HCT116 (cell line): ENCODE data around the gene AAK1. TPM values are rescaled to one million over a fixed set of nuclear protein-coding genes. Genes with fewer than 3 reads are reported as not detected.
A peak's percentile ranks its signal among the peaks of the same experiment; 100 is the strongest.

Experiments used
- ATAC-seq: fragments of 200-7000 bp; cut with Tn5 transposase; 2 replicates; pipeline ENCODE4 v1.9.1; 2020; ENCODE audit warnings: mild to moderate bottlenecking, moderate library complexity
- BruUV-seq: library from RNA; stranded (reverse); fragments of 400-500 nt; replicated peaks from 2 replicates; lab custom pipeline; 2021; lab: Mats Ljungman, UMichigan
- CTCF ChIA-PET: fragments of 300-600 bp; sonication (Branson Sonifier 250); formaldehyde crosslinking; loops from one replicate; lab custom pipeline; 2021; ENCODE audit warnings: antibody characterized with exemption; lab: Charles Lee
- POLR2A ChIA-PET: fragments of 300-600, 350-600 bp; sonication (Branson Sonifier 250); formaldehyde crosslinking; loops from one replicate; lab custom pipeline; 2021; ENCODE audit warnings: antibody characterized with exemption; lab: Charles Lee
- RAD21 ChIA-PET, 2 experiments: fragments of 300-600 bp; sonication (Branson Sonifier 250); formaldehyde crosslinking; loops; one replicate each; lab custom pipeline; 2023; ENCODE audit warnings: low total read pairs in 2 of 2; ENCODE audit not compliant: uncharacterized antibody in 2 of 2, unreplicated experiment in 2 of 2, low non-redundant PET in 1 of 2; lab: Charles Lee
- DNase-seq: peaks from one replicate; pipeline ENCODE4 v3.0.0-alpha.2; 2010; ENCODE audit warnings: low read depth, low spot score
- H2AFZ ChIP-seq: fragments of 200-600 bp; shearing (Covaris generic), sonication (generic); 2 replicates; pipeline ENCODE4 v1.6.1; 2017; ENCODE audit warnings: low read depth, mixed run types, mixed read lengths, antibody characterized with exemption, low read length; ENCODE audit not compliant: poor library complexity, severe bottlenecking
- H3K27ac ChIP-seq: 2 replicates; pipeline ENCODE4 v1.5.1; 2012; ENCODE audit warnings: low read depth, low read length
- H3K27me3 ChIP-seq: fragments of 200-600 bp; sonication (generic); 2 replicates; pipeline ENCODE4 v1.6.1; 2016; ENCODE audit warnings: mixed run types, low read length, mixed read lengths; ENCODE audit not compliant: insufficient read depth
- H3K36me3 ChIP-seq, 2 experiments: fragments of 200-500 bp in 1 of 2; fragments of 200-600 bp in 1 of 2; sonication (Bioruptor generic) in 1 of 2; sonication (generic) in 1 of 2; 2 replicates each; pipeline versions ENCODE4 v1.5.1 to v1.6.1; 2014 to 2016; ENCODE audit warnings: low read length in 2 of 2, inconsistent platforms in 1 of 2, mixed read lengths in 1 of 2, mixed run types in 1 of 2; ENCODE audit not compliant: insufficient read depth in 2 of 2, control insufficient read depth in 1 of 2
- H3K4me1 ChIP-seq, 2 experiments: fragments of 200-600 bp in 1 of 2; sonication (generic) in 1 of 2; 2 replicates each; pipeline versions ENCODE4 v1.5.1 to v1.6.1; 2012 to 2017; ENCODE audit warnings: low read length in 2 of 2, inconsistent platforms in 1 of 2, mild to moderate bottlenecking in 1 of 2, mixed read lengths in 1 of 2, mixed run types in 1 of 2, moderate library complexity in 1 of 2; ENCODE audit not compliant: insufficient read depth in 2 of 2, control insufficient read depth in 1 of 2
- H3K4me2 ChIP-seq: fragments of 200-600 bp; sonication (generic); 2 replicates; pipeline ENCODE4 v1.6.1; 2017; ENCODE audit warnings: mixed run types, low read length, mixed read lengths
- H3K4me3 ChIP-seq, 2 experiments: fragments of 200-600 bp in 1 of 2; sonication (generic) in 1 of 2; replicated peaks in 1 of 2; 2 replicates each; pipeline ENCODE4 v1.5.1; 2011 to 2016; ENCODE audit warnings: low read length in 2 of 2, control low read depth in 1 of 2, low read depth in 1 of 2, mild to moderate bottlenecking in 1 of 2, mixed read lengths in 1 of 2, mixed run types in 1 of 2
- H3K79me2 ChIP-seq: fragments of 200-600 bp; sonication (generic); 2 replicates; pipeline ENCODE4 v1.6.1; 2017; ENCODE audit warnings: mild to moderate bottlenecking, mixed run types, low read length, moderate library complexity, mixed read lengths; ENCODE audit not compliant: insufficient read depth
- H3K9ac ChIP-seq: fragments of 200-600 bp; sonication (generic); 2 replicates; pipeline ENCODE4 v1.6.1; 2016; ENCODE audit warnings: low read length, mixed read lengths
- H3K9me2 ChIP-seq: fragments of 200-600 bp; sonication (generic), shearing (Covaris generic); 2 replicates; pipeline ENCODE4 v1.6.1; 2017; ENCODE audit warnings: mixed run types, mild to moderate bottlenecking, moderate library complexity; ENCODE audit not compliant: insufficient read depth
- H3K9me3 ChIP-seq, 2 experiments: fragments of 200-500 bp in 1 of 2; fragments of 200-600 bp in 1 of 2; sonication (Bioruptor generic) in 1 of 2; sonication (generic) in 1 of 2; 2 replicates each; pipeline ENCODE4 v1.6.1; 2014 to 2017; ENCODE audit warnings: low read length in 2 of 2, mixed read lengths in 2 of 2, inconsistent platforms in 1 of 2, low read depth in 1 of 2, mild to moderate bottlenecking in 1 of 2, mixed run types in 1 of 2, moderate library complexity in 1 of 2; ENCODE audit not compliant: control insufficient read depth in 1 of 2, insufficient read depth in 1 of 2
- H4K20me1 ChIP-seq: fragments of 200-600 bp; sonication (generic), shearing (Covaris generic); 2 replicates; pipeline ENCODE4 v1.6.1; 2017; ENCODE audit warnings: mixed run types, mild to moderate bottlenecking, moderate library complexity; ENCODE audit not compliant: insufficient read depth
- CBX3 ChIP-seq: IDR thresholded peaks from 2 replicates; pipeline ENCODE4 v1.6.1; 2012; ENCODE audit warnings: low read depth
- CEBPB ChIP-seq: IDR thresholded peaks from 2 replicates; pipeline ENCODE4 v1.6.1; 2012; ENCODE audit warnings: low read depth
- ELF1 ChIP-seq: IDR thresholded peaks from 2 replicates; pipeline ENCODE4 v1.6.1; 2012; ENCODE audit warnings: low read depth, borderline replicate concordance
- EZH2 ChIP-seq: fragments of 200-600 bp; sonication (generic); IDR thresholded peaks from 2 replicates; pipeline ENCODE4 v1.6.1; 2017; ENCODE audit warnings: antibody characterized with exemption, mixed run types
- FOSL1 ChIP-seq: IDR thresholded peaks from 2 replicates; pipeline ENCODE4 v1.6.1; 2012; ENCODE audit warnings: low read depth
- POLR2A ChIP-seq: IDR thresholded peaks from 2 replicates; pipeline ENCODE4 v1.7.0; 2011; ENCODE audit warnings: borderline replicate concordance; ENCODE audit not compliant: insufficient read depth, insufficient read length; ENCODE audit errors: extremely low read depth
- RAD21 ChIP-seq: IDR thresholded peaks from 2 replicates; pipeline ENCODE4 v1.6.1; 2012; ENCODE audit warnings: low read depth, mild to moderate bottlenecking
- REST ChIP-seq: IDR thresholded peaks from 2 replicates; pipeline ENCODE4 v1.6.1; 2012; ENCODE audit warnings: low read depth
- SIN3A ChIP-seq: IDR thresholded peaks from 2 replicates; pipeline ENCODE4 v1.6.1; 2012; ENCODE audit warnings: low read depth
- SP1 ChIP-seq: IDR thresholded peaks from 2 replicates; pipeline ENCODE4 v1.6.1; 2012; ENCODE audit warnings: low read depth
- YY1 ChIP-seq: IDR thresholded peaks from 2 replicates; pipeline ENCODE4 v1.6.1; 2011; ENCODE audit warnings: low read length, low read depth, moderate library complexity, mild to moderate bottlenecking; ENCODE audit not compliant: insufficient replicate concordance; ENCODE audit errors: extremely low read depth
- ZFX ChIP-seq: fragments of 450-650 bp; IDR thresholded peaks from 2 replicates; pipeline ENCODE4 v1.6.1; 2017
- ZNF274 ChIP-seq: fragments of 200-500 bp; sonication (Bioruptor generic); IDR thresholded peaks from 2 replicates; pipeline ENCODE4 v1.6.1; 2014; ENCODE audit warnings: mild to moderate bottlenecking, low read depth, low read length, inconsistent platforms
- intact Hi-C: fragments of 100-400 bp; cut with micrococcal nuclease; formaldehyde crosslinking; loops from 2 replicates; pipeline ENCODE4 v1.10.0; 2022
- total RNA-seq: library from RNA; stranded (reverse); gene quantifications from one replicate; pipeline ENCODE4 v1.2.1, GENCODE V29; 2021; ENCODE audit not compliant: unreplicated experiment
- TF ChIP-seq, protein P1 (sequence below), 3 experiments: fragments of 200-600 bp in 1 of 3; sonication (generic) in 1 of 3; IDR thresholded peaks in 2 of 3; conservative IDR thresholded peaks in 1 of 3; 2 replicates each; pipeline ENCODE4 v1.5.1; 2012 to 2017; ENCODE audit warnings: low read depth in 2 of 3, low read length in 2 of 3, antibody characterized with exemption in 1 of 3, borderline replicate concordance in 1 of 3, control low read depth in 1 of 3, mild to moderate bottlenecking in 1 of 3, mixed read lengths in 1 of 3, mixed run types in 1 of 3, moderate library complexity in 1 of 3; ENCODE audit not compliant: insufficient read depth in 1 of 3
- TF ChIP-seq, protein P2 (sequence below): IDR thresholded peaks from 2 replicates; pipeline ENCODE4 v1.6.1; 2012

AAK1 gene
- total RNA-seq, 1 experiment from 2014 or later, result 32.0 TPM

DNA sequence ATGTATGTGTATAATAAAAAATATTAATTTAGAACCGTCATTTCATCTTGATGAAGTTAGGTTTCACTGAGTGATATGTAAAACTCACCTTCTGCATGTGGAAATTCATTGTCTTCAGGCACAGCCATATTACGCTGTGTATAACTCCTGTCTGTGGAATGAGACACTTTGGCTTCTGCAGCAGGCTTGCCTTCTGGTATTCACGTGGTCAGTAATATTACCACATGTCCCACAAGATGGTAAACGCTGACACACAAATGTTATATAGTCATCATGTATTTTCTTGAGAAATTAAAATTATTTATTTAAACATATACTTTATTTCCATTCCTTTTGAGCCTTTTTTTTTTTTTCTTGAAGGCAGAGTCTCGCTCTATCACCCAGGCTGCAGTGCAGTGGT, 25.1 kb upstream of the AAK1 start:
- no peak overlapping the region for H3K9ac ChIP-seq
- no peak overlapping the region for H3K27ac ChIP-seq
- ChIA-PET RAD21 (no interaction called here), CTCF (no interaction called here), POLR2A (no interaction called here)
- no peaks in the 10 kb centered on the region for H3K36me3 ChIP-seq
- no TSS peak for BruUV-seq
- no peaks in the 10 kb centered on the region for H4K20me1 ChIP-seq
- H3K4me1 ChIP-seq, result 0 out of 4 replicates have a peak, but pooled peaks cover 5% of the 10 kb centered on the region in 2 experiments
- H3K4me2 ChIP-seq, result no peak overlapping the region
- TF ChIP-seq EZH2, result no peak
- no peak overlapping the region for H3K4me3 ChIP-seq
- no peaks in the 10 kb centered on the region for H3K9me3 ChIP-seq
- H3K79me2 ChIP-seq, result no peaks in the 10 kb centered on the region
- no peak overlapping the region for H2AFZ ChIP-seq
- intact Hi-C loops, result no loop called here
- DNase-seq (no peak), ATAC-seq (no peak)
- H3K27me3 ChIP-seq, result no peaks in the 10 kb centered on the region
- no peaks in the 10 kb centered on the region for H3K9me2 ChIP-seq

- H3K4me2 ChIP-seq, result no peak overlapping the region
- no peak for DNase-seq
- intact Hi-C loops, result no loop called here
- no peaks in the 10 kb centered on the region for H3K9me2 ChIP-seq
- RAD21 ChIA-PET, result no interaction called here
- 0 out of 2 replicates have a peak, but pooled peaks have one; percentile 32 for ATAC-seq
- CTCF ChIA-PET, result no interaction called here
- H3K9me3 ChIP-seq, result no peaks in the 10 kb centered on the region
- H3K4me3 ChIP-seq, result no peak overlapping the region
- H3K27ac ChIP-seq, result no peak overlapping the region
- H3K4me1 ChIP-seq, result 0 out of 4 replicates have a peak, but pooled peaks cover 5% of the 10 kb centered on the region in 2 experiments
- POLR2A ChIA-PET, result no interaction called here
- no peaks in the 10 kb centered on the region for H3K27me3 ChIP-seq
- H3K9ac ChIP-seq, result no peak overlapping the region
- no peaks in the 10 kb centered on the region for H4K20me1 ChIP-seq
- H3K36me3 ChIP-seq, result no peaks in the 10 kb centered on the region
- no peaks in the 10 kb centered on the region for H3K79me2 ChIP-seq
- BruUV-seq, result no TSS peak
- H2AFZ ChIP-seq, result no peak overlapping the region
- no peak for TF ChIP-seq RAD21
- TF ChIP-seq CBX3, result no peak
- TF ChIP-seq YY1, result no peak
- no peak for TF ChIP-seq EZH2
- TF ChIP-seq ZNF274, result no peak
- TF ChIP-seq SP1, result no peak
- TF ChIP-seq FOSL1, result no peak
- TF ChIP-seq REST, result no peak
- no peak for TF ChIP-seq SIN3A
- TF ChIP-seq ELF1, result no peak
- TF ChIP-seq CEBPB, result no peak
- TF ChIP-seq, protein P1, sequence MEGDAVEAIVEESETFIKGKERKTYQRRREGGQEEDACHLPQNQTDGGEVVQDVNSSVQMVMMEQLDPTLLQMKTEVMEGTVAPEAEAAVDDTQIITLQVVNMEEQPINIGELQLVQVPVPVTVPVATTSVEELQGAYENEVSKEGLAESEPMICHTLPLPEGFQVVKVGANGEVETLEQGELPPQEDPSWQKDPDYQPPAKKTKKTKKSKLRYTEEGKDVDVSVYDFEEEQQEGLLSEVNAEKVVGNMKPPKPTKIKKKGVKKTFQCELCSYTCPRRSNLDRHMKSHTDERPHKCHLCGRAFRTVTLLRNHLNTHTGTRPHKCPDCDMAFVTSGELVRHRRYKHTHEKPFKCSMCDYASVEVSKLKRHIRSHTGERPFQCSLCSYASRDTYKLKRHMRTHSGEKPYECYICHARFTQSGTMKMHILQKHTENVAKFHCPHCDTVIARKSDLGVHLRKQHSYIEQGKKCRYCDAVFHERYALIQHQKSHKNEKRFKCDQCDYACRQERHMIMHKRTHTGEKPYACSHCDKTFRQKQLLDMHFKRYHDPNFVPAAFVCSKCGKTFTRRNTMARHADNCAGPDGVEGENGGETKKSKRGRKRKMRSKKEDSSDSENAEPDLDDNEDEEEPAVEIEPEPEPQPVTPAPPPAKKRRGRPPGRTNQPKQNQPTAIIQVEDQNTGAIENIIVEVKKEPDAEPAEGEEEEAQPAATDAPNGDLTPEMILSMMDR (IDR thresholded peaks at IDR 0.05 in 2 of 3, conservative IDR thresholded peaks at IDR 0.05 in 1 of 3; ENCODE audit: borderline replicate concordance in 1 of 3, insufficient read depth in 1 of 3, low read depth in 2 of 3, low read length in 2 of 3), result no peak
- TF ChIP-seq POLR2A, result no peak
- TF ChIP-seq, protein P2, sequence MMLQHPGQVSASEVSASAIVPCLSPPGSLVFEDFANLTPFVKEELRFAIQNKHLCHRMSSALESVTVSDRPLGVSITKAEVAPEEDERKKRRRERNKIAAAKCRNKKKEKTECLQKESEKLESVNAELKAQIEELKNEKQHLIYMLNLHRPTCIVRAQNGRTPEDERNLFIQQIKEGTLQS, result no peak
- no peak for TF ChIP-seq ZFX
Measured at GRCh38 chr2:69667805-69668382, 24.4 kb upstream of the AAK1 start.
